ENCODE measurements around the gene SDC4.
A peak's percentile ranks its signal among the peaks of the same experiment; 100 is the strongest.

Gene SDC4

DNA sequence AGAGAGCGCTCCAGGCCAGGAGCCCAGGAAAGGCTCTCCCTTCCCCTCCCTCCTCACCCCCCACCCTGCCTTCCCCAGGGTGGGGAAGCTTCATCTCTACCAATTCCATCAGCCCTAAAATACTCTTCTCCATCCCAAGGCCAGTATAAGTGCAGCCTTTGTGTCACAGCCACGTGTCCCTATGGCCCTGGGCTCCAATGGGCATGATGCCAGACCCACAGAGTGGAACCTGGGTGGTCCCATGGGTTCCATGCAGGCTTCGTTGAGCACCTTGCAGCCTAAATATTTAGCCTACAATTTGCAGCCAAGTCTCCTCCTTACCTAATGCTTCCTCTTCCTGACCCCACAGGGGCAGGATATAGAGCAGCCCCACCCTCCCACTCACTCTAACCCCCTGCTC, 39.1 kb downstream of the SDC4 start:
- POLR2A ChIA-PET: no interaction called here
- peaks cover 0 to 17% (median 4%) of the 10 kb centered on the region in 4 experiments for H3K4me1 ChIP-seq (ENCODE audit: control extremely low read depth in 1 of 4, control insufficient read depth in 4 of 4, insufficient read depth in 4 of 4, low read length in 3 of 4)
- H3K27me3 ChIP-seq (replicated peaks in 2 of 5; ENCODE audit: control insufficient read depth in 4 of 5, insufficient read depth in 5 of 5, low read length in 4 of 5): peaks cover 0 to 57% (median 12%) of the 10 kb centered on the region in 5 experiments
- DNase-seq: no peak
- no peak overlapping the region for H3K4me3 ChIP-seq (ENCODE audit: control insufficient read depth in 1 of 7, extremely low read depth in 1 of 7, insufficient read depth in 4 of 7, low read depth in 2 of 7, low read length in 6 of 7)
- no peaks in the 10 kb centered on the region for H3K36me3 ChIP-seq (ENCODE audit: control insufficient read depth in 4 of 4, insufficient read depth in 4 of 4, low read length in 3 of 4)
- H3K9me3 ChIP-seq (ENCODE audit: control extremely low read depth in 1 of 5, control insufficient read depth in 4 of 5, insufficient read depth in 2 of 5, low read depth in 1 of 5, low read length in 4 of 5): no peaks in the 10 kb centered on the region
- H3K27ac ChIP-seq (ENCODE audit: insufficient read depth in 1 of 2, low read depth in 1 of 2, low read length in 2 of 2, poor library complexity in 1 of 2, severe bottlenecking in 2 of 2): no peak overlapping the region
- 77% methylated on average over 2 of the region's 3 CpGs for WGBS (ENCODE audit: insufficient coverage)
- CTCF ChIA-PET: interaction anchor here (0.9 to 2.6 kb wide), 5 partner anchors 11 to 462 kb away, joined by 3 to 12 read pairs (median 4); no protein-coding TSS in a partner anchor

DNA sequence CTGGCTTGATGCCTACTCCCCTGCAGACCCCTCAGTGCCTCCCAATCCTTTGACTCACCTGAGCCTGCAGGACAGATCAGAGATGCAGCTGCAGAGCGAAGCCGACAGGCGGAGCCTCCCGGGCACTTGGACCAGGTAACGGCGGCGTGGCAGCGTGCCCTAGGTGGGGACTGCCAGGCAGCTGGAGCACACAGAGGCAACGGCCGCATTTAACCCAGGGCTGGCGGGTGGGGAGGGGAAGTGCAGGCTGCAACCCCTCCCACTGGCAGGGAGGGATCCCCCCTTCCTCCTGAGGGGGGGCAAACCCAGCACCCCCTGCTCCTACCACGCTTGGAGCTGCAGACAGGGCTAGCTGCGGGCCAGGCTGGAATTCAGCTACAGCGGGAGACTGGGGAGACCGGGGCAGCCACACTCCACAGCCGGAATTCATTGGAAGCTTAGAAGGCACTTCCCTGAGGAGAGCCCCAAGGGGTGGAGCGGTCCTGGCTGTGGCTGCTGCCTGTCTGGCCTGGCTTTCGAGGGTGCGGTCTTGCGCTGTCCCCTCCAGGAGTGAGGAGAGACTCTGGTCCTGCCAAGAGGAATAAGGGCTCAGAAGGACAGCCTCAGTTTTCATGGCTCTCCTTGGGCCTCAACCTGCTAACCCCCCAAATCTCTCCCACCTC, 40.0 kb downstream of the SDC4 start, which contains the start of gene MATN4:
Gene MATN4 (minus strand): TSS at position 183 of the 662 bp plus-strand sequence. CDS start 2,717 bp downstream, outside the sequence.
- no peak for DNase-seq
- H3K9me3 ChIP-seq (ENCODE audit: control extremely low read depth in 1 of 5, control insufficient read depth in 4 of 5, insufficient read depth in 2 of 5, low read depth in 1 of 5, low read length in 4 of 5): no peaks in the 10 kb centered on the region
- POLR2A ChIA-PET: no interaction called here
- CTCF ChIA-PET: interaction anchor here (0.7 to 2.6 kb wide), 6 partner anchors 12 to 463 kb away, joined by 3 to 12 read pairs (median 4); no protein-coding TSS in a partner anchor
- no peaks in the 10 kb centered on the region for H3K36me3 ChIP-seq (ENCODE audit: control insufficient read depth in 4 of 4, insufficient read depth in 4 of 4, low read length in 3 of 4)
- WGBS (ENCODE audit: insufficient coverage): 78% methylated on average over 17 of the region's 20 CpGs
- H3K4me1 ChIP-seq (ENCODE audit: control extremely low read depth in 1 of 4, control insufficient read depth in 4 of 4, insufficient read depth in 4 of 4, low read length in 3 of 4): peaks cover 0 to 17% (median 4%) of the 10 kb centered on the region in 4 experiments
- no peak within 1 kb of the TSS for H3K27ac ChIP-seq (ENCODE audit: insufficient read depth in 1 of 2, low read depth in 1 of 2, low read length in 2 of 2, poor library complexity in 1 of 2, severe bottlenecking in 2 of 2)
- no peak within 1 kb of the TSS for H3K4me3 ChIP-seq (ENCODE audit: control insufficient read depth in 1 of 7, extremely low read depth in 1 of 7, insufficient read depth in 4 of 7, low read depth in 2 of 7, low read length in 6 of 7)
- peaks cover 0 to 57% (median 12%) of the 10 kb centered on the region in 5 experiments for H3K27me3 ChIP-seq (replicated peaks in 2 of 5; ENCODE audit: control insufficient read depth in 4 of 5, insufficient read depth in 5 of 5, low read length in 4 of 5)

DNA sequence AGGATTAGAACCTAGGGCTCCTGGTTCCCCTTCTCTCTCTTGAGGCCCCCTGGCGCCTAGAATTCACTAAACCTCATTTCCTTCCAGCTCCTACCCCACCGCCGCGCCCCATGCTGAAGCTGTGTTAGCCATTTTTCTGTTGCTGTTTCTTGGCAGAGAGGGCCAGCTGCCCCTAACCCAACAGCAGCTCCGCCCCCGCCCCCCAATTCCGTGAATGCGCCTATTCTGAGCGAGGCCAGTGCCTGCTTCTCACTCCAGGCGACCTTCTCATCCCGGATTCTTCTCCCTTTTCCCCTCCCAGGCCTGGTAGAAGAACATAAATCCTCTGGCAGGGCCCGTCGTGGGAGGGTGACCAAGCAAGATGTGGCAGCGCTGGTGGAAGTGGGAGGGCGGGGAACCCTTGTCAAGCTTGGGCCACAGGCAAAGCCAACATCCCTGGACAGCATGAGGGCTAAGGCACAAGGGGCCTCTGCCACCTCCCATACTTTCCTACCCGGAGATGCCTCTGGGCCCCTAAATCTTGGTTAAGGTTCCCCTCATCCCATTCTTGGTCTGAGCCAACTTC, 41.1 kb downstream of the SDC4 start:
- Histone ChIP-seq H3K27ac (ENCODE audit: insufficient read depth in 1 of 2, low read depth in 1 of 2, low read length in 2 of 2, poor library complexity in 1 of 2, severe bottlenecking in 2 of 2) (no peak overlapping the region), H3K36me3 (ENCODE audit: control insufficient read depth in 4 of 4, insufficient read depth in 4 of 4, low read length in 3 of 4) (no peaks in the 10 kb centered on the region), H3K4me3 (ENCODE audit: control insufficient read depth in 1 of 7, extremely low read depth in 1 of 7, insufficient read depth in 4 of 7, low read depth in 2 of 7, low read length in 6 of 7) (no peak overlapping the region), H3K27me3 (replicated peaks in 2 of 5; ENCODE audit: control insufficient read depth in 4 of 5, insufficient read depth in 5 of 5, low read length in 4 of 5) (peaks cover 0 to 50% (median 16%) of the 10 kb centered on the region in 5 experiments), H3K9me3 (ENCODE audit: control extremely low read depth in 1 of 5, control insufficient read depth in 4 of 5, insufficient read depth in 2 of 5, low read depth in 1 of 5, low read length in 4 of 5) (no peaks in the 10 kb centered on the region), H3K4me1 (ENCODE audit: control extremely low read depth in 1 of 4, control insufficient read depth in 4 of 4, insufficient read depth in 4 of 4, low read length in 3 of 4) (peaks cover 0 to 17% (median 4%) of the 10 kb centered on the region in 4 experiments)
- ChIA-PET CTCF (interaction anchor here (0.5 to 2.6 kb wide), 4 partner anchors 9 to 329 kb away, joined by 3 to 12 read pairs (median 4); no protein-coding TSS in a partner anchor), POLR2A (no interaction called here)
- WGBS (ENCODE audit: insufficient coverage): 42% methylated on average over 8 of the region's 16 CpGs
- no peak for DNase-seq

DNA sequence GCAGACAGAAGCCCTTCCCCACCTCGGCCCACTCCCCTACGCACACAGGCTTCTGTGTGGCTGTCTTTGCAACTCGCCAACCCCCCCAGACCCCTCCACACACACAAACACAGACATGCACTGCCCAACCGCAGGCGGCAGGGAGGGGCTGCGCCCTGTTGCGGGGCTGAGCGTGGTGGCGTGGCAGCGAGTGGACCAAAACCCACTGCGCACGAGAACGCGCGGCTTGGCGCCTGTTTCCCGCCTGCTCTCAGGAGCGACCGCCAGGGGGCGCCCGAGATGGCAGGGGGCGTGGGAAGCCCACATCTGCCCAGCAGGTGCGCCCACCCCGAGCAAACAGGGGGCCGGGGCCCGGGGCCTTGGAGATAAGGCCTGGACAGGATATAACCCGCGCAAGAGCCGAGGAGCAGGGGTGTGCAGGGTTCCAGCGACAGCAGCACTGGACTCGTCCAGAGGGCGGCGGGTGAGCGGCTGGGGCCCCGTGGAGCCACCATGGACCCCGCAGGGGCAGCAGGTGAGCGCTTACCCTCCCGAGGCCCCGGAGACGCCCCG, 41.7 kb downstream of the SDC4 start, which contains the start of gene RBPJL:
Gene RBPJL (plus strand): TSS at position 410 of the 552 bp plus-strand sequence. CDS start 83 bp downstream, at position 493.
- WGBS (ENCODE audit: insufficient coverage): 27% methylated on average over 31 of the region's 41 CpGs
- peaks cover 0 to 14% (median 3%) of the 10 kb centered on the region in 4 experiments for H3K4me1 ChIP-seq (ENCODE audit: control extremely low read depth in 1 of 4, control insufficient read depth in 4 of 4, insufficient read depth in 4 of 4, low read length in 3 of 4)
- POLR2A ChIA-PET: no interaction called here
- H3K36me3 ChIP-seq (ENCODE audit: control insufficient read depth in 4 of 4, insufficient read depth in 4 of 4, low read length in 3 of 4): no peaks in the 10 kb centered on the region
- CTCF ChIA-PET: interaction anchor here (0.9 to 2.6 kb wide), 3 partner anchors 9 to 14 kb away, joined by 3 to 12 read pairs (median 6); no protein-coding TSS in a partner anchor
- peak within 1 kb of the TSS in 2 of 7 experiments; percentile 19 to 23 for H3K4me3 ChIP-seq (ENCODE audit: control insufficient read depth in 1 of 7, extremely low read depth in 1 of 7, insufficient read depth in 4 of 7, low read depth in 2 of 7, low read length in 6 of 7)
- DNase-seq: peak; percentile 23 to 51 (median 51)
- H3K27me3 ChIP-seq (replicated peaks in 2 of 5; ENCODE audit: control insufficient read depth in 4 of 5, insufficient read depth in 5 of 5, low read length in 4 of 5): peaks cover 0 to 44% (median 16%) of the 10 kb centered on the region in 5 experiments
- no peaks in the 10 kb centered on the region for H3K9me3 ChIP-seq (ENCODE audit: control extremely low read depth in 1 of 5, control insufficient read depth in 4 of 5, insufficient read depth in 2 of 5, low read depth in 1 of 5, low read length in 4 of 5)
- H3K27ac ChIP-seq (ENCODE audit: insufficient read depth in 1 of 2, low read depth in 1 of 2, low read length in 2 of 2, poor library complexity in 1 of 2, severe bottlenecking in 2 of 2): no peak within 1 kb of the TSS

DNA sequence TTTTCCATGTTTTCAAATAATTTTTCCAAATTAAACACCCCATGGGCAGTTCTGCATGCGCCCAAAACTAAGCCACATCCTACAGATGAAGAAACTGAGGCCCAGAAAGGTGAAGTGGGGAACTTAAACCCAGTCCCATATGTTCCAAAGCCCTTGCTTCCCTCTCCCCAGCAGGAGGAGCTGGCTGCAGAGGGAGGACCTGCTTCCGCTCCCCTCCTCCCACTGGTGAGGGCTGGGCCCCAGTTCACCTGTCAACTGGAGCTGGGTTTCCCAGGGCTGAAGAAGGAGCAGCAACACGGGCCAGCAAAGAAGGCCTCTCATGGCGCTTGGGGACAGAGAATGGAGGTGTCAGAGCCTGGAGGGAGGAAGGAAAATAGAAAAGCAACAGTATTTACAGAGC, 43.0 kb downstream of the SDC4 start:
- H3K36me3 ChIP-seq (ENCODE audit: control insufficient read depth in 4 of 4, insufficient read depth in 4 of 4, low read length in 3 of 4): no peaks in the 10 kb centered on the region
- POLR2A ChIA-PET: no interaction called here
- no peaks in the 10 kb centered on the region for H3K9me3 ChIP-seq (ENCODE audit: control extremely low read depth in 1 of 5, control insufficient read depth in 4 of 5, insufficient read depth in 2 of 5, low read depth in 1 of 5, low read length in 4 of 5)
- 60% methylated on average over 2 of the region's 4 CpGs for WGBS (ENCODE audit: insufficient coverage)
- H3K4me1 ChIP-seq (ENCODE audit: control extremely low read depth in 1 of 4, control insufficient read depth in 4 of 4, insufficient read depth in 4 of 4, low read length in 3 of 4): peaks cover 0 to 13% (median 2%) of the 10 kb centered on the region in 4 experiments
- no peak for DNase-seq
- CTCF ChIA-PET: interaction anchor here (1.1 to 1.4 kb wide), 3 partner anchors 10 to 131 kb away, joined by 3 to 5 read pairs (median 3); no protein-coding TSS in a partner anchor
- peaks cover 0 to 40% (median 16%) of the 10 kb centered on the region in 5 experiments for H3K27me3 ChIP-seq (replicated peaks in 2 of 5; ENCODE audit: control insufficient read depth in 4 of 5, insufficient read depth in 5 of 5, low read length in 4 of 5)
- no peak overlapping the region for H3K4me3 ChIP-seq (ENCODE audit: control insufficient read depth in 1 of 7, extremely low read depth in 1 of 7, insufficient read depth in 4 of 7, low read depth in 2 of 7, low read length in 6 of 7)
- no peak overlapping the region for H3K27ac ChIP-seq (ENCODE audit: insufficient read depth in 1 of 2, low read depth in 1 of 2, low read length in 2 of 2, poor library complexity in 1 of 2, severe bottlenecking in 2 of 2)

DNA sequence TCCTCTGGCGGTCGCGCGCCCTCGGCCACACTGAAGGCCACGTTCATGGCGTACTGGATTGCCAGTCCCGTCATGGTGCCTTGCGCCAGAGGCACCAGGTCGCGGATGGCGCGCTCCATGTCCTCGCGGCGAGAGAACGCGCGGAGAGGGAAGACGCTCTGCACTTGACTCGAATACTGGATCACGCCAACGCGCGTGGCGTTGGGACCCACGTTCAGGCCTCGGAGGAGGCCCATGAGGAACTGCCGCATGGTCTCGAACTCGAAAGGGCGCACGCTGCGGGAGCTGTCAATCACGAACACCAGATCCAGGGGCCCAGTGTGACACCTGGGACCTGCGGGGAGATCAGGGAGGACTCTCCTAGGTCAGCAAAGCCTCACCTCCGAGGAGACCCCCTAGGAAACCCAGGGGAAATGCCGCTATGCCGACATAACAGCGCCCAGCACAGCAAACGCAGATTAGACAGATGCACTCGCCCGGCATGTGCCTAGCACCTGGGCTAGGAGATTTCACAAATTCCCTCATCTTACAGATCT, 43.7 kb downstream of the SDC4 start:
- Histone ChIP-seq H3K4me3 (ENCODE audit: control insufficient read depth in 1 of 7, extremely low read depth in 1 of 7, insufficient read depth in 4 of 7, low read depth in 2 of 7, low read length in 6 of 7) (no peak overlapping the region), H3K36me3 (ENCODE audit: control insufficient read depth in 4 of 4, insufficient read depth in 4 of 4, low read length in 3 of 4) (no peaks in the 10 kb centered on the region), H3K27ac (ENCODE audit: insufficient read depth in 1 of 2, low read depth in 1 of 2, low read length in 2 of 2, poor library complexity in 1 of 2, severe bottlenecking in 2 of 2) (no peak overlapping the region), H3K4me1 (ENCODE audit: control extremely low read depth in 1 of 4, control insufficient read depth in 4 of 4, insufficient read depth in 4 of 4, low read length in 3 of 4) (peaks cover 0 to 13% (median 2%) of the 10 kb centered on the region in 4 experiments), H3K27me3 (replicated peaks in 2 of 5; ENCODE audit: control insufficient read depth in 4 of 5, insufficient read depth in 5 of 5, low read length in 4 of 5) (peaks cover 0 to 40% (median 16%) of the 10 kb centered on the region in 5 experiments), H3K9me3 (ENCODE audit: control extremely low read depth in 1 of 5, control insufficient read depth in 4 of 5, insufficient read depth in 2 of 5, low read depth in 1 of 5, low read length in 4 of 5) (no peaks in the 10 kb centered on the region)
- 75% methylated on average over 43 of the region's 43 CpGs for WGBS (ENCODE audit: insufficient coverage)
- DNase-seq: no peak
- ChIA-PET CTCF (interaction anchor here (1.1 to 1.4 kb wide), 2 partner anchors 10 to 468 kb away, joined by 3 to 5 read pairs; no protein-coding TSS in a partner anchor), POLR2A (no interaction called here)
